ENCODE measurements around the gene PHF21A.

- TF ChIP-seq CTCF (IDR thresholded peaks at IDR 0.05 in 4 of 5, conservative IDR thresholded peaks at IDR 0.05 in 1 of 5) (no peak), POLR2A (IDR thresholded peaks at IDR 0.05) (no peak)
Measured at GRCh38 chr11:45935349-45936064, 185.7 kb downstream of the PHF21A start.

Data from gastrocnemius medialis (tissue), 4 donors.